Measurements from ENCODE around the gene PCSK7.
A peak's percentile ranks its signal among the peaks of the same experiment; 100 is the strongest.
"Not testable (repeated sequence)": the region's sequence is repeated elsewhere in the genome, so short reads cannot be mapped to it uniquely, and the experiment has no call there.

Gene PCSK7

GRCh38 chr11:117231842-117232091, at the start of gene PCSK7:
Gene PCSK7 (minus strand): TSS chr11:117232073. CDS start chr11:117229844, 2,229 bp downstream.
- no peak for ATAC-seq

- no peak for ATAC-seq
These were observed 49.3 kb upstream of the PCSK7 start for GRCh38 chr11:117281159-117281558.

GRCh38 chr11:117279711-117280376, 48.0 kb upstream of the PCSK7 start:
- ATAC-seq = peak; percentile 68 to 83

GRCh38 chr11:117278347-117278746, 46.5 kb upstream of the PCSK7 start:
- ATAC-seq = no peak

- no peak for ATAC-seq
These were observed 41.8 kb upstream of the PCSK7 start for GRCh38 chr11:117273550-117274289.

GRCh38 chr11:117272175-117272574, 40.3 kb upstream of the PCSK7 start:
- ATAC-seq = not testable (repeated sequence)

GRCh38 chr11:117271208-117271607, 39.3 kb upstream of the PCSK7 start:
- ATAC-seq = no peak

- ATAC-seq = no peak
These were observed 38.0 kb upstream of the PCSK7 start for GRCh38 chr11:117269856-117270255.

GRCh38 chr11:117265745-117266144, 33.9 kb upstream of the PCSK7 start:
- no peak for ATAC-seq

GRCh38 chr11:117264624-117265323, 32.9 kb upstream of the PCSK7 start:
- ATAC-seq = not testable (repeated sequence)

- ATAC-seq = no peak
These were observed 27.5 kb upstream of the PCSK7 start for GRCh38 chr11:117259417-117259816.

GRCh38 chr11:117258576-117258975, 26.7 kb upstream of the PCSK7 start:
- no peak for ATAC-seq

- ATAC-seq = no peak
These were observed 24.7 kb upstream of the PCSK7 start for GRCh38 chr11:117256573-117256972.

- no peak for ATAC-seq
These were observed 24.1 kb upstream of the PCSK7 start for GRCh38 chr11:117255966-117256365.

- ATAC-seq = no peak
These were observed 19.6 kb upstream of the PCSK7 start for GRCh38 chr11:117251506-117251905.

- no peak for ATAC-seq
These were observed 17.7 kb upstream of the PCSK7 start for GRCh38 chr11:117249571-117249970.

GRCh38 chr11:117248341-117248740, 16.5 kb upstream of the PCSK7 start:
- no peak for ATAC-seq

- ATAC-seq = no peak
These were observed 7.4 kb upstream of the PCSK7 start for GRCh38 chr11:117239295-117239694.

- ATAC-seq = no peak
These were observed 6.3 kb upstream of the PCSK7 start for GRCh38 chr11:117238221-117238620.

- ATAC-seq = no peak
These were observed 1.1 kb upstream of the PCSK7 start for GRCh38 chr11:117232911-117233409.

- peak; percentile 72 to 80 for ATAC-seq
These were observed 412 bp upstream of the PCSK7 start, which contains the start of gene RNF214 for GRCh38 chr11:117232092-117232878. Gene RNF214 (plus strand): TSS chr11:117232671. CDS start chr11:117234273, 1,602 bp downstream.

- no peak for ATAC-seq
These were observed 653 bp downstream of the PCSK7 start for GRCh38 chr11:117230999-117231841.

Data from activated CD4-positive, CD25-positive, alpha-beta regulatory T cell treated with anti-CD3 and anti-CD28 coated beads, Interleukin-2, amount 50 U/mL, for 24 hours (primary cell).